ENCODE measurements around the gene ME3.

GRCh38 chr11:86517557-86517956, 154.9 kb downstream of the ME3 start:
- TF ChIP-seq EZH2 (IDR thresholded peaks at IDR 0.05; ENCODE audit: low read length, unreplicated experiment) (no peak), CTCF (conservative IDR thresholded peaks at IDR 0.05; ENCODE audit: low read depth, low read length) (no peak)
